Transverse colon (tissue), 4 donors: ENCODE data around the gene B3GALNT2.

Experiments used
- CTCF ChIP-seq, 5 experiments: fragments of 200-600 bp in 3 of 5; fragments of 450-650 bp in 2 of 5; sonication (generic) in 3 of 5; IDR thresholded peaks; 1 replicate in 2 of 5; 2 replicates in 3 of 5; pipeline ENCODE4 v1.5.1; 2016 to 2017; ENCODE audit warnings: antibody characterized with exemption in 5 of 5, inconsistent platforms in 3 of 5, mild to moderate bottlenecking in 2 of 5, moderate library complexity in 1 of 5
- POLR2A ChIP-seq: fragments of 450-650 bp; IDR thresholded peaks from one replicate; pipeline ENCODE4 v1.6.1; 2016; ENCODE audit warnings: antibody characterized with exemption, mild to moderate bottlenecking, moderate library complexity
- POLR2AphosphoS5 ChIP-seq, 3 donors: sonication (generic); formaldehyde crosslinking; IDR thresholded peaks; one replicate each; pipeline ENCODE4 v1.6.1; 2016; ENCODE audit warnings: antibody characterized with exemption in 3 of 3

- TF ChIP-seq CTCF (IDR thresholded peaks at IDR 0.05), result no peak
- TF ChIP-seq POLR2AphosphoS5 (IDR thresholded peaks at IDR 0.05), result no peak
- no peak for TF ChIP-seq POLR2A
Observed at GRCh38 chr1:235486321-235486720, 17.9 kb downstream of the B3GALNT2 start.
